PC-3 (cell line): ENCODE measurements around the gene SSBP2.

Source experiments
- CTCF ChIP-seq: fragments of 300-600 bp; sonication (generic); conservative IDR thresholded peaks from 2 replicates; pipeline ENCODE4 v1.5.1; 2017; ENCODE audit warnings: antibody characterized with exemption, low read depth, mild to moderate bottlenecking, low read length
- EZH2phosphoT487 ChIP-seq: fragments of 300-600 bp; sonication (generic); IDR thresholded peaks from 2 replicates; pipeline ENCODE4 v1.6.1; 2018; ENCODE audit warnings: mild to moderate bottlenecking, antibody characterized with exemption, low read length, borderline replicate concordance

- TF ChIP-seq CTCF, result no peak
- TF ChIP-seq EZH2phosphoT487, result no peak
These were observed 203.9 kb downstream of the SSBP2 start for GRCh38 chr5:81547001-81547400.
